Progenitor cell of endocrine pancreas (in vitro differentiated cells): ENCODE results near the gene TMEM52. TPM values are rescaled to one million over a fixed set of nuclear protein-coding genes. Genes with fewer than 3 reads are reported as not detected.

ENCODE experiments used
- DNase-seq: peaks from one replicate; pipeline ENCODE4 v3.0.0; 2021; ENCODE audit warnings: low spot score; ENCODE audit not compliant: unreplicated experiment
- H3K27ac Mint-ChIP-seq: 2 replicates; pipeline ENCODE4 v1.8.0; 2021; ENCODE audit warnings: mild to moderate bottlenecking, moderate library complexity, mixed read lengths
- H3K27me3 Mint-ChIP-seq: 2 replicates; pipeline ENCODE4 v1.8.0; 2021; ENCODE audit warnings: mixed read lengths
- H3K36me3 Mint-ChIP-seq: 2 replicates; pipeline ENCODE4 v1.8.0; 2022; ENCODE audit warnings: mixed read lengths; ENCODE audit not compliant: insufficient read depth
- H3K4me1 Mint-ChIP-seq: 2 replicates; pipeline ENCODE4 v1.8.0; 2021; ENCODE audit warnings: low read depth, mixed read lengths
- H3K4me3 Mint-ChIP-seq: 2 replicates; pipeline ENCODE4 v1.8.0; 2021; ENCODE audit warnings: low read depth, mild to moderate bottlenecking, moderate library complexity, mixed read lengths
- H3K9me3 Mint-ChIP-seq: 2 replicates; pipeline ENCODE4 v1.8.0; 2021; ENCODE audit warnings: low read depth, mixed read lengths
- CTCF ChIP-seq: fragments of 200-600 bp; sonication (generic); IDR thresholded peaks from one replicate; pipeline ENCODE4 v1.5.0; 2021; ENCODE audit warnings: antibody characterized with exemption, mild to moderate bottlenecking; ENCODE audit not compliant: unreplicated experiment
- total RNA-seq: library from RNA; stranded (reverse); gene quantifications from 2 replicates; pipeline ENCODE4 v1.2.1, GENCODE V29; 2021

TMEM52 gene
- total RNA-seq, 1 donor from 2014 or later, result 1.9 TPM

DNA sequence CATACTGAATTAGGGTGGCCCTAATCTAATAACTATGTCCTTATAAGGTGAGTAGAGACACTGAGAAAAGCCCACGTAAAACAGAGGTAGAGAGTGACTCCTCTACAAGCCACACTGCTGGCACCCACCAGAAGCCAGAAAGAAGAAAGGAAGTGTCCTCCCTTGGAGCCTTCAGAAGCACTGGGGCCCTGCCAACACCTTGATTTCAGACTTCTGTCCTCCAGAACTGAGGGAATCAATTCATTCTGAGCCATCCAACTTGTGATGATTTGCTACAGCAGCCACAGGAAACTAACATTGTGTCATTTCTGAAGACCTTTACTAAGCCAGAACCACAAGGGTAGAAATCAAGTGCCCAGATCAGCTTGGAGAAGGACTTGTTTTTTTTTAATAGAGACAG lies 43.1 kb downstream of the TMEM52 start:
- Mint-ChIP-seq H3K4me3 (no peak overlapping the region), H3K27ac (no peak overlapping the region), H3K27me3 (no peaks in the 10 kb centered on the region), H3K4me1 (peaks cover 15% of the 10 kb centered on the region), H3K36me3 (peaks cover 33% of the 10 kb centered on the region), H3K9me3 (no peaks in the 10 kb centered on the region)
- no peak for TF ChIP-seq CTCF
- no peak for DNase-seq

GRCh38 chr1:1874901-1875300 lies 44.2 kb downstream of the TMEM52 start:
- no peak for TF ChIP-seq CTCF
- Mint-ChIP-seq H3K4me1 (peaks cover 10% of the 10 kb centered on the region), H3K27ac (no peak overlapping the region), H3K36me3 (peaks cover 33% of the 10 kb centered on the region), H3K27me3 (no peaks in the 10 kb centered on the region), H3K9me3 (no peaks in the 10 kb centered on the region), H3K4me3 (no peak overlapping the region)
- no peak for DNase-seq

DNA sequence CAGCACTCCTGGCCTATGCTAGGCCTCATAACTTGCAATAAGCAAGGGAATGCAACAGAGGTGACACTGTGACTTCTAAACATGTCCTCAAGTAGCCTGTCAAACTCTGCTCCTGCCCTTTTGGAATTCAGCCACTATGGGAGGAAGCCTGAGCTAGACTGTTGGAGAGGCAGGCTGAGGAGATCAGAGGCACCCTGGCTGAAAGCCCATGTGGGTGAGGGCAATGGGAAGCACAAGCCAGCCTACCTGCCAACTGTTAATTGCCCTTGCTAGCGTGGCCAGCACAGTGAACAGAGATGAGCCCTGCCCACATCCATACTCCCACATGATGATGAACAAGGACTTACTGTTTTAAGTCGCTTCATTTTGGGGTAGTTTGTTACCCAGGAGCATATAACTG lies 45.9 kb downstream of the TMEM52 start:
- Mint-ChIP-seq H3K9me3 (no peaks in the 10 kb centered on the region), H3K36me3 (peaks cover 31% of the 10 kb centered on the region), H3K4me3 (no peak overlapping the region), H3K27me3 (no peaks in the 10 kb centered on the region), H3K27ac (peak overlapping the region; percentile 79), H3K4me1 (peaks cover 9% of the 10 kb centered on the region)
- TF ChIP-seq CTCF, result no peak
- DNase-seq, result no peak

DNA sequence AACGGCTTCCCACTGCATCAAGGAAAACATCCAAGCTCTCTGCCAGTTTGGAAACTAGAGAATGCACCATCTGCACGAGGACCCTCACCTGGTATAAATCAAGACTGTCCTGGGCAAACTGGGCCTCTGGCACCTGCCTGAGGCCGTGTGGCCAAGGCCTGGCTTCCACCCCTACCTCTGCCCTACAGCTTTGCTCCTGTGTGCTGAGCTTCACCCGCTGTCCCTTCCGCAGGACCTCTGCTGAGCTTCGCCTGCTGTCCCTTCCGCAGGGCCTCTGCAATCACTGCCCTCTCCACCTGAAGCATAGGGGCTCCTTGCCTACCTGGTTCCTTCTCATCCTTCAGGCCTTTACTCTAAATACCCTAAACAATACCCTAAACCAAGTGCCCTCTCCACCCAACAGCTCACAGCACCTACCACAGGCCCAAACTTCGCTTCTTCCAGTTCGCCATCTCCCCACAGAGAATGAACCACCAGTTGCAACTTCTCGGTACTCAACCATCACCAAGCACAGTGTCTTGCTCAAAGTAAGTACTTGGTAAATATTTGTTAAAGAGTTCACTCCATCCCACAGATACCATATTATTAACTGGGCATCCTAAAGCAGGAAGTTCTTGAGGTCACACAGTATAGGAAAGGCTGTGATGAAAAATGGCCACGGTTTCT lies 46.6 kb downstream of the TMEM52 start:
- Mint-ChIP-seq H3K4me1 (peaks cover 9% of the 10 kb centered on the region), H3K27me3 (no peaks in the 10 kb centered on the region), H3K36me3 (peaks cover 28% of the 10 kb centered on the region), H3K9me3 (no peaks in the 10 kb centered on the region), H3K27ac (peak overlapping the region; percentile 74), H3K4me3 (no peak overlapping the region)
- DNase-seq, result no peak
- no peak for TF ChIP-seq CTCF

- Mint-ChIP-seq H3K27ac (peak overlapping the region; percentile 79), H3K4me3 (no peak overlapping the region), H3K36me3 (peaks cover 13% of the 10 kb centered on the region), H3K4me1 (peaks cover 9% of the 10 kb centered on the region), H3K27me3 (no peaks in the 10 kb centered on the region), H3K9me3 (no peaks in the 10 kb centered on the region)
- no peak for DNase-seq
- no peak for TF ChIP-seq CTCF
Measured at GRCh38 chr1:1869469-1869868, 49.6 kb downstream of the TMEM52 start.

Other genes starting within 250 kb of the TMEM52 start
- 118 and 123 TPM in 2 replicates for gene SLC35E2B, start 226.5 kb downstream of the TMEM52 start, total RNA-seq
- 56.1 and 59.4 TPM in 2 replicates for gene CDK11A, start 194.9 kb downstream of the TMEM52 start, total RNA-seq
- gene NADK, start 140.8 kb downstream of the TMEM52 start, total RNA-seq, result 86.6 and 87.8 TPM in 2 replicates
- 327 TPM in 2 replicates for gene GNB1, start 28.2 kb downstream of the TMEM52 start, total RNA-seq
- 1.1 and 1.5 TPM in 2 replicates for gene CALML6, start 4.0 kb downstream of the TMEM52 start, total RNA-seq
- gene CFAP74, start 84.5 kb upstream of the TMEM52 start, total RNA-seq, result 0.36 and 0.93 TPM in 2 replicates
- not detected in 2 replicates for gene GABRD, start 100.1 kb upstream of the TMEM52 start, total RNA-seq
- 71.5 and 78.0 TPM in 2 replicates for gene PRKCZ, start 131.1 kb upstream of the TMEM52 start, total RNA-seq